Myocyte (in vitro differentiated cells): Measurements from ENCODE around the gene DSTN. TPM values are rescaled to one million over a fixed set of nuclear protein-coding genes. Genes with fewer than 3 reads are reported as not detected.

Experiments
- DNase-seq: peaks from one replicate; pipeline ENCODE4 v3.0.0-alpha.2; 2012; ENCODE audit warnings: low read depth
- polyA plus RNA-seq: library from polyadenylated mRNA; unstranded; fragments of >200 nt; gene quantifications from one replicate; pipeline ENCODE4 v1.2.1, GENCODE V29; 2012; ENCODE audit warnings: missing spikeins
- total RNA-seq: library from RNA; depleted of rRNA; stranded (reverse); fragments of >200 nt; gene quantifications from 2 replicates; pipeline ENCODE4 v1.2.3, GENCODE V29; 2014

DSTN gene
- total RNA-seq, result 361 and 482 TPM in 2 replicates
- 464 TPM for polyA plus RNA-seq

DNA sequence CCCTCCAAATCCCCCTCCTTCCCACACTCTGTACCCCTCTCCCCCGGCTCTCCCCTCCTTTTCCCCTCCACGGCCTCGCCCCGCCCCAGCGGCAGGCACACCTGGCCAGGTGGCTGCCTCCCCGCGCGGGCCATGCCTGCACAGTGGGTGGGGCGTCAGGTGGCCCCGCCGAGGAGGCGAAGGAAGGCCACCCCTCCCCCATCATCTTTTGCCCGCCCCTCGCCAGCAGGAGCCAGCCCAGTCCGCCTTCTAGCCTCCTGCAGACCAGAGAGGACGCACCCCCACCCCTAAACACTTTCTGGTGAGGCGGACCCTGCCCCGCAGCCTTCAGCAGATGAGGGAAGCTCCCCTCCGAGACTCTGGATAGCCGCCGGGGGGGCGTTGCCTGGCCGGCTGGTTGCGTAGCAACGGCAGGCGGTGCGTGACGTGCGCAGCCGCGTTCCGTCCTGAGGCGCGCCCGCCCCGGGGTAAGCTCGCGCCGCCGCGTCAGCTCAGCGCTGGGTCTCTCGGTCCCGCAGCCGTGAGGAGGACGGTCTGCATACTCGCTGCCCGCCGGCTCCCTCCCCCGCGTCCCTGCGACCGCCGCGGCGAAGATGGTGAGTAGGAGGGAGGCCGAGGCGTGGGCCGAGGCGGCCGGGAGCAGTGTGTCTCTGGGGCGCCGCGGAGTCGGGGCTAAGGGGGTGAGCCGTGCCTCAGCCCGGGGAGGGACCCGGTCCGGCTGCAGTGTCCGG, at the start of gene DSTN:
Gene DSTN (plus strand): TSS at position 460 of the 731 bp plus-strand sequence. CDS start 134 bp downstream, at position 594.
- peak; percentile 96 for DNase-seq

DNA sequence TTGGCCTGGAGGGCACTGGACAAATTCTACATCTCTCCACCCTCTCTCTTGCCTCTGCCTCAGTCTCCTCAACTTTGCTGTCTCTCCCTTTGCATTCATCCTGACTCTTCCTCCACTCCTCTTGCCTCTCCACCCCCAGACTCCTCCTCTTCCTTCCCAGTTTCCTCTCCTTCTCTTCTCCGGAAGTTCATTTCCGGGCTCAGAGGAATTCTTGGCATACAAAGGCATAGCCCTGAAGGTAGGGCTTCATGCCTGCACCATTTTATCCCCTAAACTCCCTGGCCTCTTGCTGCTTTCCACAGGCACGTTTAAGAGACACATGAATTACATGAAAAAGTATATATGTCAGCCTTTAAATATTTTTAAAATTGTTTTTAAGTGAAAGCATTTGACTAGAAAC, 49.3 kb upstream of the DSTN start:
- no peak for DNase-seq

GRCh38 chr20:17522528-17522927, 47.3 kb upstream of the DSTN start:
- DNase-seq, result no peak

- no peak for DNase-seq
Measured at GRCh38 chr20:17523326-17523725, 46.5 kb upstream of the DSTN start.

DNA sequence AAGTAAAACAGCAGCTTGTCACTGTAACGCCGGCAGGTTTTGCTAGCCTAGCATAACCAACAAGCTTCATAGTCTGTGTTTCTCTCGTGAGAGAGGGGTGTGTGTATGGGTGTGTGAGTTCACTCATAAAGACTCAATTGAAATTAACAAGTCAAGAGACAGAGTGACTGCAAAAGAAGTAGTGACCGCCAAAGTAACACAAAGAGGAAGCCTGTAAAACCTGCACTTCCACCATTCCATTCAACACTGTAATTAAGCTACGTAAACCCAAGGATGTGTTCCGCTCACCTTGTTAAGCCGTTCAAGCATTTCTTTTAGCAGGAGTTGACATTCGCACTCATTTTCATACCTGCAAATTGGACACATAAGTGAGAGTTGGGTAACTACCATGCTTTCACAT, 45.3 kb upstream of the DSTN start:
- DNase-seq, result no peak

DNA sequence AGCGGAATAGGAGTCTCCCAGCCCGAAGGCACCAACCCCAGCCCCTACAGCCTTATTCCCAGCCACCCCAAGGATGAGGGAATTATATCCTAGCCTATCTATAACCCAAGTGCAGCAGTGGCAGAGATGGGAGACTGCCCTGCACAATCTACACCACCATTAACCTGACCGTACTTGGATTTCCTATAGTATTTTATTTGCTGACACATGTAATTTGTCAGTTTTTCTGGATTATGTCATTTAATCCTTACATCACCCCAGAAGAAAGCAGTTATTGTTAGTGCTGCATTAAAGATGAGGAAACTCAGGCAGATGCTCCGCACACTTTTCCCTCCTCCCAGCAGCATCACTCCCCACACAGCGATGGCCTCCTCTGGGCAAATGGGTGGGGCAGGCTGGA, 44.7 kb upstream of the DSTN start:
- DNase-seq, result no peak

GRCh38 chr20:17525650-17526049, 44.2 kb upstream of the DSTN start:
- DNase-seq, result no peak

DNA sequence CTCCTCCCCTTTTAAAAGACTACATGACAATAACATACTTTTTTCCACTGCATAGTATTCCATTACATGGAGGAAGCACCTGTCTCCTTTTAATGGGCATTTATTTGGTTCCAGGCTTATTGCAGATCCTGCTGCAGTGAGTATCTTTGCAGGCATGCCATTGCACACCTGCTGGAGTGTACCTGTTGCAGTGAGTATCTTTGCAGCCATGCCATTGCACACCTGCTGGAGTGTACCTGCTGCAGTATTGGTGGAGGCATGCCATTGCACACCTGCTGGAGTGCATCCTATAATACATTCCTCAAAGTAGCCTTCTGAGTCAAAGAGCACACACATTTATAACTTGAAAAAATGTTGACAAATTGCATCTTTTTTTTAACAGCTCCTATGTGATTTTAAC, 40.3 kb upstream of the DSTN start:
- DNase-seq, result no peak

GRCh38 chr20:17530153-17530552, 39.7 kb upstream of the DSTN start:
- DNase-seq, result no peak

DNA sequence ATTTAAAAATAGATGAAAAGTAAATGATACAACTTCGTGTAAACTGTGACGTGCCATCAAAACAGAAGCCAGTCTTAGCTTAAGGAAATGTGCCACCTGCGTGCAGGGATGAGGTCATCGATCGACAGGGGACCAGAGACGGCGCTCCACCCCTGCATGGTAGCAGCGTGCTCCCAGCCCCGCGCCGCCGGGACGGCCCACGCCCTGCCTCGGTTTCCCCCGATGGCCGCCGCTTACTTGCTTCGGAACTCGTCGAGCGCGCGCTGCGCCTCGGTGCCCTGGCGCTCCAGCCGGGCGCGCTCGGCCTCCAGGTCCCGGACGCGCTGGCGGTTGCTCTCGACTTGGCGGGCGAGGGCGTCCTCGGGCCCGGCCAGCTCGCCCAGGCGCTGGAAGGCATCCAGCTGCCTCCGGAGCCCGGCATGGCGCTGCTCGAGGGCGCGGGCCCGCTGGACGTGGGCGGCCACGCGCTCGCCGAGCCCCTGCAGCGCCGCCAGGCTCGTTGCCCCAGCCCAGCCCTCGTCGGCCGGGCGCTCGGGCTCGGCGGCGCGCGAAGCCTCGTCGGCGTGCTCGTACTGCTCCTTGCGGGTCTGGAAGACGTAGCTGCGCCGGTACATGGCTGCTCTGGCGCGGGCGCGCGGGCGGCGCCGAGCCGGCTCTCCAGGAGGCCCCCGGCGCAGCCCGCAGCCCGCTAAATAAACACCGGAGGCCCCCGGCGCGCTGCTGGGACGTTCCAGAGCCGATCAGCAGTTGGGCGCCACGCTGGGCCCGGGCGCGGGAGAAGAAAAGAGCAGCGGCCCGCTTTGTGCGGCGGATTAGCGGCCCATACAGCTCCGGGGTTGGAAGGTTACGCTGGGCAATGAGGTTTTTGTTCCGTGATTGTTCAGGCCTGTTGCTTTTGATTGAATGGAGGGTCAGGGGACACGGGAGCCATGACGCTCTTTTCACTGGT, 38.9 kb upstream of the DSTN start, which contains the start of gene BFSP1:
Gene BFSP1 (minus strand): TSS at position 664 of the 949 bp plus-strand sequence. CDS start 50 bp downstream, at position 614.
- DNase-seq, result peak; percentile 63

- DNase-seq, result no peak
Measured at GRCh38 chr20:17531665-17532025, 38.2 kb upstream of the DSTN start.

GRCh38 chr20:17533396-17533795, 36.5 kb upstream of the DSTN start:
- peak; percentile 29 for DNase-seq

GRCh38 chr20:17534077-17534476, 35.8 kb upstream of the DSTN start:
- no peak for DNase-seq

- peak; percentile 85 for DNase-seq
Measured at GRCh38 chr20:17536944-17537444, 32.9 kb upstream of the DSTN start.

- no peak for DNase-seq
Measured at GRCh38 chr20:17537959-17538358, 31.9 kb upstream of the DSTN start.

DNA sequence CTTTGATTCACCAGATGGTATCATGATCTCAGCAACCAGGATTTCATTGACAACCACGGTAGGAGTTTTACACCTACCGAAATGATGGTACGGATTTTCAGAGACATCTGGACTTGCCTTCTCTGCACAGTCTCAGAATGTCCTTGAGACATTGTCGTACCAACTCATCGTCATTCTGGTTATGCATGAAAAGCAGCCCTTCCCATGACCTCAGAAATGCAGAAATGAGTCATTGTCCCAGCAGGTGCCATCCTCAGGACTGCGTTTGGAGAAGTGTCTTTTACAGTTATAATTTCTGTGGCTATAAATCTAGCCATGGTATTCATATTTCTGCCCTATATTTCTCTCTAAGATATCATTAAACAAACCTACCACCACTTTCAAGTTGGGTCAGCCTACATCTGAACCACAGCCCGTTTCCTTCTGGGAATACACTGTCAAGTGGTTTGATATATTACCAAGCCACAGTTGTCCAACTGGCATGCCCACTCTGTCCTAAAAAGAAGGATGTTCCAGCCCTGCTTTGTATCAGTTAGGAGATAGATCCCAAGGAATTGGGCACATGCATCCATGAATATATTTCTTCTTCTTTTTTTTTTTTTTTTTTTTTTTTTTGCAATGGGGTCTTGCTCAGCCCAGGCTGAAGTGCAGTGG, 31.2 kb upstream of the DSTN start:
- peak; percentile 88 for DNase-seq

DNA sequence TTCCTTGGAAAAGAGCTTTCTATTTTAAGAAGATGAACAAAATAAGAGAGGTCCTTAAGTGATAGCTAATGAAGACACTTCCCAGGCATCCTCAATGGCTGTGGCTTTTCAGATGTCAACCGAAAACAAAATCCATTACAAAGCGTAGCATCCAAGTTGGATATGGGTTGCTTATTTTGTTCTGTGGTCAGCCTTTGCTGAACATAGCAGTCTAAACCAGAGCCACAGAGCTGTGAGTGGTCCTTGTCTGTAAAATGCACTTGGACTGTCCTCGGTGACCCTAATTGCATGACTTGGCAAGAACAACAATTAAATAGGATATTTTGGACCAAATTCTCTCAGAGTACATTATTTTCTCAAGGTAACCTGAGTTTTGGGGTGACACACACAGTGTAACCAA, 28.3 kb upstream of the DSTN start:
- peak; percentile 58 for DNase-seq

- peak; percentile 73 for DNase-seq
Measured at GRCh38 chr20:17541996-17542395, 27.9 kb upstream of the DSTN start.

DNA sequence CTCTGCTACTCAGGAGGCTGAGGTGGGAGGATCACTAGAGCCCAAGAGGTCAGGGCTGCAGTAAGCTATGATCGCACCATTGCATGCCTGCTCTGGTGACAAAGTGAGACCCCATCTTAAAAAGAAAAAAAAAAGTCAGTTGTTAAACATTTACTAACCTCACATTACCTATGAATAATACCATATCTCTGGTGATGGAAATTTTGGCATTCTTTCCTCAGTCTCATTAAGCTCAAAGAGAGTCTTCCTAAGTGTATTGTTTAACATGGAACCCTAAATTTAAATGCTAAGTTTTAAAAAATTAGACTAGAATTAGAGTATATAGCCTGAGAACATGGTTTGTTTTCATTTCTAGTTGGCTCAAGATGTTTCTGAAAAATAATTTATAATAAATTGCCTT, 27.4 kb upstream of the DSTN start:
- DNase-seq, result no peak

DNA sequence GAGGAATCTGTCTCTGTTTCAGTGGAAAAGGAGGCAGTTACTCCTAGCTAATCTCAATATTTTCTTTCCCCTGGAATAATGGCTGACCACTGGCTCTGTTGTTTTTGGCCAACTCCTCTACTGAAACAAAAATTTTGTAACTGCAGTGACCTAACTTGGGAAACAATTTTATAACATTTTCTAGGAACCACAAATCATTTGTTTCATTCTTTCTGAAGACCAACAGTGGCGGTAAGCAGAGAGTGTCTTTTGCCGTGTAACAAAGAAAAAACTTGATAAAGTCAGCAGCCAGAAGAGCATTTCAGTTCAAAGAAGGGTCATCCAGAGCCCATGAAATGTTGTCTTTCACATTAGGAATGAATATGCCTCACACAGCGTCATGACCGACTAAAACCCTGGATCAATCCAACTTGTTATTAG, 26.9 kb upstream of the DSTN start:
- peak; percentile 60 for DNase-seq

DNA sequence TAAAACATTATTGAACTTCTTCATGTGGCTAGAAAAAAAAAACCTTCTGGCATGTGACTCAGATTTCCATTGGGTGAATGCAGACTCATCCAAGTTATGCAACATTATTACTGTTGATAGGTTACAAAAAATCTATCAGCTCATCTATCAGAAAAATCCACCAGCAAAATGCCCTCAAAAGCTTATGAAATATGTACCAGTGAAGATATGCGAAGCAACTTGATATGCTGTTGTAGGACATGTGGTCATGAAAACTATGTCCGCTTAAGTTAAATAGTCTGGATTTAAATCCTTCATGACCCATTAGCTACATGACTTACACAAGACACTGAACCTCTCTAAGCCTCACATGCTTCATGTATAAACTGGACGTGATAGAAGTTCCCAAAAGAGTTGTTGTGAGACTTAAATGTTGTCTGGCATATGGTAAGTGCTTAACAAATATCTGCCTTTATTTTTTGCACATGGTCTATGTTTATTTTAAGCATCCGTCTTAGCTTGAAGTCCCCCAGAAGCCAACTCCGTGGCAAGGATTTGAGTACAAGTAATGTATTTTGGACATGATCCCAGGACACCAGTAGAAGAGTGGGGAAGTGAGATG, 26.2 kb upstream of the DSTN start:
- no peak for DNase-seq
